NCI-H2171 (cell line): ENCODE results near the gene ZSWIM7.
"Not testable (repeated sequence)": the region's sequence is repeated elsewhere in the genome, so short reads cannot be mapped to it uniquely, and the experiment has no call there.

Source experiments
- DNase-seq: peaks from one replicate; lab custom pipeline; 2025; lab: John Stamatoyannopoulos, UW

Gene ZSWIM7

DNA sequence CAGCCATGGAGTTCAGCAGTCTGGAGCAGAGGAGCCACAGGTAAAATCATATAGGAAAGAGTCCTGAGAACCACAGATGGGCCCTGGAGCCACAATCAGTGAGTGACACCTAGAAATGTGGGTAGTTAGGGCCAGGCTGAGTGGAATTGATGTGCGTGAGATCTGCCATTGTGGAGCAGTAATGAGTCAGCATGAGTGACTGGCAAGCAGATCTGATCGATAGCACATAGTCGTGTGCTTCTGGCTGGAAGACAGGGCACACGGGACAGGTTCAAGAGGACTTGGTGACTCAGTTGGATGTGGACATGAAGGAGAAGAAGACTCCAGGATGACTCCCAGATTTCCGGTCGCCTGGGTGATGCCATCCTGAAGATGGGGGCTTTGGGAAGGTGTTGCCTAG, 42.3 kb downstream of the ZSWIM7 start:
- no peak for DNase-seq

DNA sequence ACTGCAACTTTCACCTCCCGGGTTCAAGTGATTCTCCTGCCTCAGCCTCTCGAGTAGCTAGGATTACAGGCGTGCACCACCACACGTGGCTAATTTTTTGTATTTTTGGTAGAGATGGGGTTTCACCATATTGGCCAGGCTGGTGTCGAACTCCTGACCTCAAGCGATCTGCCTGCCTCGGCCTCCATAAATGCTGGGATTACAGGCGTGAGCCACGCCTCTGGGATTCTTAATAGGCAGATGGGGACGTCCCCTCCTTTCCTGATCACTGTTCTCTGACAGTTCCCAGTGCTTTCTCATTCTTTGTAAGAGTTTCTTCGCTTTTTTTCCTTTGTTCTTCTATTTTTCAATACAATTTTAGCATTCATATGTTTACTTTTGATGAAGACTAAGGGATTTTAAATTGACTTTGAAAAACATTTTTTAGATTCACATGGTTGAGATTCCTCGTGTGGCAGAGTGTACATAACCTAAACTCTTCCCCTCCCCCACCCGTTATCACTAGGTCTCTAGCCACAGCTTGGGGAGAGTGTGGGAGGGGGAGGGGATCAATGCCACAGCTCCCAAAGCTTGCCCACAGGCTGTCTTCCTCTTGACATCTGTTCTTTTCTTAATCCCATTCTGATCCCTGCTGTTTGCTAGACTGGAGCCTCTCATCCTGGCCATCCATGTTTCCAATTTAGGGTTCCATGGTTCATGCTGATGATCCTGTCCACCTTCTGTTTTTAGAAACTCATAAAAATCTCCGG, 43.5 kb downstream of the ZSWIM7 start:
- DNase-seq = no peak

DNA sequence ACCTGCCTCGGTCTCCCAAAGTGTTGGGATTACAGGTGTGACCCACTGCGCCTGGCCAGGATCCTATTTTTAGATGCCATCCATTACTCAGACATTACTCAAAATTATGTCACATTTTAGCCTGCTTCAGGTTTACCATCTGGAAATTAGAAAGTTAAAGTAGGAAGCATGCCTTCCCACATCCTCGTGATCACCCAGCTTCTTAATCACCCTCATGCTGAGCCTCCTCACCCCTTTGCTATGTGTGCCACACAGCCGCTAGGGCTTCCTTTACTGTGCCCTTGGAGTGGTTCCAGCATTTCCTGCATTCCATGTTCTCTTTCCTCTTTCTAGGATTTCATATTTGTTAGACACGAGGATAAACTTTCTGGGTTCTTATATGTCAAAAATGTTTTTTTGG, 45.3 kb downstream of the ZSWIM7 start:
- DNase-seq = no peak

DNA sequence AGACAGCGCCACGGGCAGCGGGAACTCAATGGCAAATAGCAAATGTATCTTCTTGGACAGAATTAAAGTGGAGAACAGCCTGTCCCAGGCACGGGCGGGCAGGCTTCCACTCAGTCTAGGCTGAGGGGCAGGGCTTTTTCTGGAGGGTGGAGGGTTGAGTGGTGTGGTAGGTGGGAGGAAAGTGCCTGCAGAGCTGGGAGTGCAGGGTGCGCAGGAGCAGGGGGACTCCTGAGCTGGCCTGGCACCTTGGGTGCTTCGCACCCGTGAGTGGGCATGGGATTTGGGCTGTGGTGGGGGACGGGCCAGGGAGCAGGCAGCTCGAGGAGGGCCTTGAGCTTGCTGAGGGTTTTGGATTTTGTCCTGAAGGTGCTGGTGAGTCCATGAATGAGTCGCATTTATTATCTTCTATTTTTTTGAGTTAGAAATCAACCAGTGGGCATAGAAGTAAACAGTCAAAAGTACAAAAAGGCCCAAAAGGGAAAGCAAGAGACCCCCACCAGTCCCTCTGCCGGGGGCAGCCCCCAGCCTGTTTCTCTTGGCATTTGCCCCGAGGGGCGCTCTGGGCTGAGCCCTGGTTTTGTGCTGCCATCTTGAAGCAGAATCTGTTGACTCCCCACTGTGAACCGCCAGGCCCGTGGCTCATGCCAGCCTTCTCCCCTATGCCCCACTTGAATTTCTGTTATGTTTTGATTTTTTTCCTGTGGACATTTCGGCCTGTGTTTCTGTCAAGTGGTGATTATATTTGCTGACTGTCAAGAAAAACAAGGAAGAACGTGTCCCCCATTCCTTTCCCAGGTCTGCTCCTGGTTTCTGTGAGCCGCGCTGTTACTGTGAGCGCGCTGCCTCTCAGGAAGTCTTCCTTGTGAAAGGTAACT, 46.4 kb downstream of the ZSWIM7 start:
- DNase-seq = no peak

DNA sequence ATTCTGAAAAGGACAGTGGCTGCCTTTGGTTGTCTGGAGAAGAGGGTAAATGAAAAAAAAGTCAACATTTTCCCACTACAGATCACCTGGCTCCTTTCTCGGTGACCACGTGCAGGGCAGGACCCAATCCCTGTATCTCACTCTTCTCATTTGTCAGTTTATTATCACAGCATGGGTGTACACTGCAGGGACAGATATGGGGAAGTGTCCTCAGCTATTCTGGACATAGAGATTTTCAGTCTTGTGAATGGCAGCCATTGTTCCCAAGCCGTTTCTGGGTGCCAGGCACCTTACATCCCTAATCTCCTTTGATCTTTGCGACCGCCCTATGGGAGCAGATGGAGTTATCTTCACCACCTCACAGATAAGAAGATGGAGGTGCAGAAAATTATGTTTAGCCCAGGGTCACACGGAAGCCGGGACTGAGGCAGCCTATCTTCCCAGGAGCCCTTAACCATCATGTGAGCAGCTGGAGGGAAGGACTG, 47.4 kb downstream of the ZSWIM7 start:
- DNase-seq = no peak

DNA sequence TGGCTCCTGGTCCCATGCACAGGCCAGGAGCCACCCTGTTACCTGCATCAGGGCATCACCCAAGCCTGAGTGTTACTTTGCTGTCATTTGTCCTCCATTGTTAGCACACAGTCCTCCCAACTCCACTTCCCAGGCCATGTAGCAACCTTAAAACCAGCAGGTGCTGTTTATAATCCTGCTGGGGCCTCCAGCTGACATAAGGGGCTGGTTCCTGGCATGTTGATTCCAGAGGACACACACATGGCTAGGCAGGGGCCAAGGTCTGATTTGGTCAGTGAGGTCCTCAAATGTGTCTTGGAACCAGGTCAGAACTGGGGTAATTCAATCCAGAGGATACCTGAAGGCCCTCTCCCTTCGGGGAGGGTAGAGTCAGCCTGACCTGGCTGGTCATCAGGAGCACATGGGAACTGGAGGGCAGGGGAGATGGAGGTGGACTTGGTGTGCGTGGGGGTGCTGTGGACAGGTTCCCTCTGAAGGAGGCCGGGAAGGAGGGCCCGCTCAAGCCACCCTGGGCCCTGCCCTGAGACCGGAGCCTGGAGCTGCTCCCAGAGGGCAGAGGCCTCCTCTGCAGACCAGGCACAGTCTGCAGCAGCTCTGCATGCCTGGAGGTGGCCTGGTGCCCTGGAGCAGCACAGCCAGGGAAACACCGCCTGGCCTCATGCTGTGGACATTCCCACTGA, 48.0 kb downstream of the ZSWIM7 start:
- DNase-seq = no peak

DNA sequence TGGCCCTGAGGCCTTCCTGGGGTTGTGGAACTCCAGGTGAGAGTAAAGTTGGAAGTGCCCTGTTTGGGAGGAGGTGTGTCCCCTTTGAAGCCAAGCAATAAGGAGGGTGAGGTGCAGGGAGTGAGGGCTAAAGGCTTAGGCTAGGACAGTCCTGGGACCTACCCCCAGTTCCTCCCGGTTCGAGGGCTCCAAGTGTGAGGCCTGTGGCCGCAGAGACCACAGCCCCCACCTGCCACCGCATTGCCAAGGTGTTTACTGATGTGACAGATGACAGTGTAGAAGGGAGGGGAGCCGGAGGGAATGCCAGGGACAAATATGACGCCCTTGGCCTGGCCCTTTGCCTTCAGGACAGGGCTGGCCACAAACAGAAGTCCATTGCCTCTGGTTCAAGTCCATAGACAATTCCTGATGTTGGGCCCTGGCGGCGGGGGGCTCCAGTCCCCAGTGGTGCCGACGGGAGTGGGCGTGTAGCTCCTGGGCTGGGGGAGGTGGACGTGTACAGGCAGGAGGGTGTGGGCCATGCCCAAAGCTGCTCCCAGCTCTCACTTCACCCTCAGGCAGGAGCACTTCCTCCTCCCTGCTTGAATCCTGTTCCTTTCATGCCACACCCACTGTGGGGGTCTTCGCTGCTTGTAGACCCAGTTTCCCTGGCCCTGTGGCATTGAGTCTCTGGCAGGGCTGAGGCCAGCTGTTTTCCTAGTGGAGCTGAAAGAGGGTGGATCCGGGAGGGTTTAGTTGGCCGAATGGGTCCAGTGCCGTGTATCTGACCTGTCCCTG, 51.3 kb downstream of the ZSWIM7 start:
- no peak for DNase-seq

DNA sequence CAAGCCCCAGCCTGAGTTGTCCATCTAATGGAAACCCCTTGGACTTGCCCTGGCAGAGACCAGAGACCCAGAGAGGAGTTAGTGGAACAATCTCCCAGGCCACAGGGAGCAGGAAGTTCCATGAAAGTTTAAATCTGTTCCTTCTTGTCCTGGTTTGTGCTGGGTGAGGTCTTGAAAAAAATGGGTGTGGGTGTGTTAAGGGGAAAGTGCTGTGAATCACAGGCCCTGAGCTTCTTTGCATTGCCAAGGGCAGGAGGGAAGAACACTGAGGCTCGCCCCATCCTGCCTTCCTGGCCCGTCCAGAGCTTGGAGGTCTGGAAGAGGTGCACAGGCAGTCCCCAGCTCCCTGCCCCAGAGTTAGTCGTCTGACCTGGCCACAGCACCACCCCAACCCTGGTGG, 52.2 kb downstream of the ZSWIM7 start:
- no peak for DNase-seq

DNA sequence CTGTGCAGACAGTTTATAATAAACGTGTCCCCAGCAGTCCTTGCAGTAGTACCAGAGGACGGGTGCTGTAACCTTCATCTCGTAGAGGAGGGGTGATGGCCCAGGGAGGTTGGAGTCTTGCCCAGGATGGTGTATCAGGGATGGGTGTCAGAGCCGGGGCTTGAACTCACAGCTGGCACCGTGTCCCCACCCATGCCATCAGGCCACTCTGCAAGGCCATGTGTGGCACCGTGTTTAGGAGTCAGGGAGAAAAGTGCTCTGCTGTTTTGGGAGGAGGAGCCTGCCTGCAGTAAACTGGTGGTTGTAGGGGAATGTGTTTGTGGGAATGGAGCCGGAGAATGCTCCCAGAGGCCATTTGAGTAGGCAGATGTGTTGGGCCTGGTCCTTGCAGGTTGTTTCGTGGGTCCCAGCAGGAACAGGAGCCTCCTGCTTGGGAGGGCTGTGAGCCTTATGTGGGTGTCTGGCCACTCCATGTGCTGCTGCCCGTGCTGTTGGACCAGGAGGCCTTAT, 52.8 kb downstream of the ZSWIM7 start:
- DNase-seq = no peak

DNA sequence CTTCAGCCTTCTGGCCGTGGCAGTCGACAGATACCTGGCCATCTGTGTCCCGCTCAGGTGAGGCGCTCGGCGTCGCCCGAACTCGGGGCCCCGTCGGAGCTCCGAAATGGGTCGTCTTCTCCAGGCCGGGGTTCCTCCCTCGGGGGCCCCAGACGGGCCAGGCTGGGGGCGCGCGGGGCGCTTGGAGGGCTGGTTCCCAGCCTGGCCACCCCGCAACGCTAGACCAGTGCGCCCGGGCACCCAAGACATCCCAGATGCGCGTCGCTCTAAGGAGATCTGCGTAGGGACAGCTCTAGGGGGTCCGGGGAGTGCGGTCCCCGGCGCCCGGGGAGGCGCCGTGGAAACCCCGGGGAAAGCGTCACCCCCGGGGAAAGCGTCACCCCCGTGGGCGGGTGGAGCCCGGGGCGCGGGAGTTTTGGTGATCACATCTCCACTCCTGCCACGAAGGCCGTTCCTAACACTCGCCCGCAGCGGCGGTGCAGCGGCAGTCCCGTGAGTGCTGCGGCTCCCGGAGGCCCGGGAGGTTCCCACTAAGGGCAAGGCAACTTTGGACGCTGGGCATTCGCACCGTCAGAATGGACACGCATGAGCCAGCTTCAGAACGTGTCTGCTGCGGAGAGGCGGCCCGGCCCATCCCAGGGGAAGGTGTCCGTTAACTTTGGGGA, 53.8 kb downstream of the ZSWIM7 start:
- DNase-seq = no peak

DNA sequence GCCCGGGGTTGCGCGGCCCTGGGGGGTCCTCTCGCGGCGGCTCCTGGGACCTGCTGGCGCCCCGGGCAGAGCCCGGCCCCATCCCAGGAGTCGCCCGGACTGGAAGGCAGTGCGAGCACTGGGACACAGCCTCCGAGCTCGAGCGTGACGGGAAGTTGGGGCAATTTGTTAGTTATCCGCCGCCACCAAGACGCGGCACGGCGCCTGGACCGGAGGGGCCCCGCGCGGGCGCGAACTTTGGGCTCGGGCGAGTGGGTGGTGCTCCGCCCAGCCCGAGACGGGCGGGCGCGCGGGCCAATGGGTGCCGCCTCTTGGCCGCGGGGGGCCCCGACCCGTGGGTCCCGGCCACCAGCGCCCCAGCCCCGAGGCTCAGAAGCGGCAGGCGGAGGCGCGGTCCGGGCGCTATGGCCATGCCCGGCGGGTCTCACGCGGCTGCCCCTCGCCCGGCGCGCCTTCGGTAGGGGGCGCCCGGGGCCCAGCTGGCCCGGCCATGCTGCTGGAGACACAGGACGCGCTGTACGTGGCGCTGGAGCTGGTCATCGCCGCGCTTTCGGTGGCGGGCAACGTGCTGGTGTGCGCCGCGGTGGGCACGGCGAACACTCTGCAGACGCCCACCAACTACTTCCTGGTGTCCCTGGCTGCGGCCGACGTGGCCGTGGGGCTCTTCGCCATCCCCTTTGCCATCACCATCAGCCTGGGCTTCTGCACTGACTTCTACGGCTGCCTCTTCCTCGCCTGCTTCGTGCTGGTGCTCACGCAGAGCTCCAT, 54.6 kb downstream of the ZSWIM7 start, which contains the start of gene ADORA2B:
ADORA2B (plus strand) TSS at position 372 of the 768 bp plus-strand sequence; CDS start at position 491, 119 bp downstream.
- DNase-seq = no peak

DNA sequence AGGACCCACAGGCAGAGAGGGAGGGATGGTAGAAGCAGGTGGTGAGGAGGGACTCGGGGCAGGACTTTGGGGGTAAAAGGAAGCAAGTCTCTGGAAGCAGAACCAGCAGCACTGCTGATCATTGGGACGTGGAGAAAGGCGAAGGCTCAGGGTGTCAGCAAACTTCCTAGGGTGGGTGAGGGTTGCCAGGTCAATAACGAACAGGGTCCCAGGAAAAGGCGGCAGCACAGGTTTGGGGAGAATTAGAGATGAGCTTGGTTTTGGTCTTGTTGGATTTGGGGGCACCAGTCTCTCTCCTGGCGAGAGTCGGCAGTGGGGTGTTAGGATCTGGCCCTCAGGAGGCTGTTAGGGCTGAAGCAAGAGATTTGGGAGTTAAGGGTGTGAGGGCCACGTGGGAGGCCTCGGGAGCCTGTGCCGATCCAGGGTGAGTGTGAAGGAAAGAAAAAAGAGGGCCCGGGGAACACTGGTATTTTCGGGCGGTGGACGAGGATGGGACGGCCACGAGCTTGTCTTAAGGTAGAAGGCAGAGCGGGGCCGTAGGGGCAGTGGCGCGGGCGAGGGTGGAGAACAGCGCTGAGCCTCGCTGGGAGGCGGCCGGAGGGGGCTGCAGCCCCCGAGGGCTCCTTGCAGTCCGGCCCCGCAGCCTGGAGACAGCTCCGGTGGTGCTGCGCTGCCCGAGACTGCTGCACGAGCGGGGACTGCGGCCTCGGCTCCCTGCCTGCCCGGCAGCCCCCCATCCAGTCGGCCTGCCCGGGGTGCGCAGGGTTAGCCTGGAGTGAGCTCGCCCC, 55.3 kb downstream of the ZSWIM7 start:
- DNase-seq = no peak

DNA sequence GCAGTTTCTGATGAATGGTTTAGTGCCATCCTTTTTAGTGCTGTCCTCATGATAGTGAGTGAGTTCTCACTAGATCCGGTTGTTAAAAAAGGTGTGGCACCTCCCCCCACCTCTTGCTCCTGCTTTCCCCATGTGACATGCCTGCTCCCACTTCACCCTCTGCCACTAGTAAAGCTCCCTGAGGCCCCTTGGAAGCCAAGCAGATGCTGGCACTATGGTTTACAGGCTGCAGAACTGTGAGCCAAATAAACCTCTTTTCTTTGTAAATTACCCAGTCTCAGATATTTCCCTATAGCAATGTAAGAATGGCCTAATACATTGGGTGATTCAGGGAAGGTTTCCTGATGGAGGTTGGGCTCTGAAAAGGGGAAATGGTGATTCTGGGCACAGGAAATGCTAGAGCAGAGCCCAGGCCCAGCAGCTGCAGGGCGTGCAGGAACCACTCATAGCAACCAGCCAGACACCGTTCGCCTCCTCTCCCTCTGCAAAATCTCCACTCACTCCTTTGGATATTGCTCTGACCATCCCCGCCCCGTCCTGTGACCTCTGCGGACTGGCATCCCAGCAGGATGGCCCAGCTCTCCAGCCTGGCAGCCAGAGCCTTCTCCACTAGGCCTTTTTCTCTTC, 57.2 kb downstream of the ZSWIM7 start:
- DNase-seq = no peak

DNA sequence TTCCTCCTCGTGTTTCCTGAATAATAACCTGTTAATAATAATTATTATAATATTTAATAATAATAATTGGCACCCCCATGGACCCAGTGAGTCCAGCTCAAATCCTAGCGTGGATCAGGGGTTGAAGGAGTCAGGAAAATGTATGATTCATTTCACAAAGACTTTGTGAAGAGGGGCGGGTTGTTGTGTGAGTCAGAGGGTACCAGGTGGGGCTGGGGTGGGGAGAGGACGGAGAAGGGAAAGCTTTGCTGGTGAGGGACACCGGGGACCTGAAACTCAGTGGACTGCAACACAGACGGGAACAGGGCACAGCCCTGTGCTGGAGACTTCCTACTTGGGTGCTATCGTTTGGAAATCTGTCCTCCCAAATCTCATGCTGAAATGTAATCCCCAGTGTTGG, 57.7 kb downstream of the ZSWIM7 start:
- DNase-seq = no peak

DNA sequence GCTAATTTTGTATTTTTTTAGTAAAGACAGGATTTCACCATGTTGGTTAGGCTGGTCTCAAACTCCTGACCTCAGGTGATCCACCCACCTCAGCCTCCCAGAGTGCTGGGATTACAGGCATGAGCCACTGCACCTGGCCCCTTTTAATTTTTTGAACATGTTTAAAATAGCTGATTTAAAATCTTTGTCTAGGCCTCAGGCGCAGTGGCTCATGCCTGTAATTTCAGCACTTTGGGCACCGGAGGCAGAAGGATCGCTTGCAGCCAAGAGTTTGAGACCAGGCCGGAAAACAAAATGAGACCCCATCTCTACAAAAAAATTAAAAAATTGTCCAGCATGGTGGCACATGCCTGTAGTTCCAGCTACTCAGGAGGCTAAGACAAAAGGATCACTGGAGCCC, 63.0 kb downstream of the ZSWIM7 start:
- not testable (repeated sequence) for DNase-seq

DNA sequence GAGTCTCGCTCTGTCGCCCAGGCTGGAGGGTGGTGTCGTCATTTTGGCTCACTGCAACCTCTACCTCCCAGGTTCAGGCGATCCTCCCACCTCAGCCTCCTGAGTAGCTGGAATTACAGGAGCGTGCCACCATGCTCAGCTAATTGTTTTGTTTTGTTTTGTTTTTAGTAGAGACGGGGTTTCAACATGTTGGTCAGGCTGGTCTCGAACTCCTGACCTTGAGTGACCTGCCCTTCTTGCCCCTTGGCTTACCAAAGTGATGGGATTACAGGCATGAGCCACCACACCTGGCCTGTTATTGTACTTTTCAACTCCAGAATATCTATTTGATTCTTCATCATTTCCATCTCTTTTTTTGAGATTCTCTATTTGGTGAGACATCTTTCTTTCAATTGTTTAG, 63.6 kb downstream of the ZSWIM7 start:
- no peak for DNase-seq

DNA sequence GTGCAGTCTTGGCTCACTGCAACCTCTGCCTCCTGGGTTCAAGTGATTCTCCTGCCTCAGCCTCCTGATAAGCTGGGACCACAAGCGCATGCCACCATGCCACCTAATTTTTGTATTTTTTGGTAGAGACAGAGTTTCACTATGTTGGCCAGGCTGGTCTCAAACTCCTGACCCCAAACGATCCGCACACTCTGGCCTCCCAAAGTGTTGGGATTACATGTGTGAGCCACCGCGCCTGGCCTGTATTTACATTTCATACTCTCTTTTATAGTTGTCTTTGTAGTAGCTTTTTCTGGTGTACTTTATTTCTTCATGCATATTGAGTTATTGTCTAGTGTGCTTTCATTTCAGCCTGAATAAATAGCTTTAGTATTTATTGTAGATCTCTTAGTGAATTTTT, 64.6 kb downstream of the ZSWIM7 start:
- DNase-seq = no peak

DNA sequence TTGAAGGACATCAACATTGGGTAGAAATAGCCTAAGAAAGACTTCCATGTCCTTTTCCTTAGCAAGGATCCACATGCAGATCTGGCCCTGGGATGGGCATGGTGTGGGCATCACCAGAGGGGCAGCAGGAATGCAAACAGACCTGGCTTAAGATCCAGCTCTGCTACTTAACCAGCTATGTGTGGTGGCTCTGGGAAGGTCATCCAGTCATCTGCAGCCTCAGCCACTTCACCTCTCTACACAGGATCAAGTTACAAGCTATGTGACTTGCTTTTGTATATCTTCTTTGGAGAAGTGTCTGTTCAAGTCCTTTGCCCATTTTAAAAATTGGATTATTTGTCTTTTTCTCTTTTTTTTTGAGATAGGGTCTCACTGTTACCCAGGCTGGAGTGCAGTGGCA, 68.1 kb downstream of the ZSWIM7 start:
- DNase-seq = no peak

DNA sequence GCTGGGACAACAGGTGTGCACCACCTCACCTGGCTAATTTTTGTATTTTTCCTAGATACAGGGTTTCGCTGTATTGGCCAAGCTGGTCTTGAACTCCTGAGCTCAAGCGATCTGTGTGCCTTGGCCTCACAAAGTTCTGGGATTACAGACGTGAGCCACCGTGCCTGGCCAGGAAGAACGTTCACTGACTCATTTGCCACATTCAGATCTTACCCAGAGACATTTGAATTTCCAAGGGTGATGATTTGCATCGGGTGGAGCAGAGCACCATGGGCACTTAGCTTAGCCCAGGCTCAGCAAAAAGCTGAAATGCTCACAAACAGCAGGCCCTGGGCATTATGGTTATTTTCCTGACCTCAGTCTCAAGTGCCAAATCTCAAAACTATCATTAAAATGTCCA, 69.1 kb downstream of the ZSWIM7 start:
- DNase-seq = no peak
